WTC11 (cell line): ENCODE measurements around the gene CPTP.

Experiments
- CBFB ChIP-seq: sonication (generic); formaldehyde crosslinking; IDR thresholded peaks from 2 replicates; pipeline ENCODE4 v1.8.1; 2022; ENCODE audit warnings: mild to moderate bottlenecking, low read depth, missing genetic modification reagents
- CREB1 ChIP-seq: sonication (generic); formaldehyde crosslinking; IDR thresholded peaks from 2 replicates; pipeline ENCODE4 v1.8.0; 2023; ENCODE audit warnings: mild to moderate bottlenecking, missing genetic modification reagents
- ESRRA ChIP-seq: sonication (generic); formaldehyde crosslinking; IDR thresholded peaks from 2 replicates; pipeline ENCODE4 v1.8.1; 2022; ENCODE audit warnings: mild to moderate bottlenecking, missing genetic modification reagents, borderline replicate concordance
- GABPB1 ChIP-seq: sonication (generic); formaldehyde crosslinking; IDR thresholded peaks from 2 replicates; pipeline ENCODE4 v1.8.1; 2023; ENCODE audit warnings: mild to moderate bottlenecking, missing genetic modification reagents
- IRF2 ChIP-seq: sonication (generic); formaldehyde crosslinking; IDR thresholded peaks from 2 replicates; pipeline ENCODE4 v1.8.0; 2022; ENCODE audit warnings: low read depth, missing genetic modification reagents, borderline replicate concordance
- NR2C2 ChIP-seq: sonication (generic); formaldehyde crosslinking; IDR thresholded peaks from 2 replicates; pipeline ENCODE4 v1.8.0; 2022; ENCODE audit warnings: mild to moderate bottlenecking, missing genetic modification reagents
- NR3C1 ChIP-seq: sonication (generic); formaldehyde crosslinking; conservative IDR thresholded peaks from 2 replicates; pipeline ENCODE4 v1.8.1; 2023; ENCODE audit warnings: low read depth, mild to moderate bottlenecking, missing genetic modification reagents
- TEAD4 ChIP-seq: sonication (generic); formaldehyde crosslinking; IDR thresholded peaks from 2 replicates; pipeline ENCODE4 v1.8.0; 2022; ENCODE audit warnings: mild to moderate bottlenecking, missing genetic modification reagents
- TF ChIP-seq, protein P1 (sequence below): fragments of 200-600 bp; IDR thresholded peaks from 2 replicates; pipeline ENCODE4 v1.8.0; 2022; ENCODE audit warnings: antibody characterized with exemption
- TF ChIP-seq, protein P2 (sequence below): sonication (generic); formaldehyde crosslinking; IDR thresholded peaks from 2 replicates; pipeline ENCODE4 v1.8.1; 2023; ENCODE audit warnings: mild to moderate bottlenecking, missing genetic modification reagents

- TF ChIP-seq TEAD4 (no peak), CBFB (CRISPR knock-in tag) (no peak), ESRRA (CRISPR knock-in tag) (no peak), NR2C2 (no peak), CREB1 (no peak), IRF2 (CRISPR knock-in tag) (no peak), GABPB1 (CRISPR knock-in tag) (no peak), NR3C1 (CRISPR knock-in tag) (no peak)
- TF ChIP-seq, protein P1, sequence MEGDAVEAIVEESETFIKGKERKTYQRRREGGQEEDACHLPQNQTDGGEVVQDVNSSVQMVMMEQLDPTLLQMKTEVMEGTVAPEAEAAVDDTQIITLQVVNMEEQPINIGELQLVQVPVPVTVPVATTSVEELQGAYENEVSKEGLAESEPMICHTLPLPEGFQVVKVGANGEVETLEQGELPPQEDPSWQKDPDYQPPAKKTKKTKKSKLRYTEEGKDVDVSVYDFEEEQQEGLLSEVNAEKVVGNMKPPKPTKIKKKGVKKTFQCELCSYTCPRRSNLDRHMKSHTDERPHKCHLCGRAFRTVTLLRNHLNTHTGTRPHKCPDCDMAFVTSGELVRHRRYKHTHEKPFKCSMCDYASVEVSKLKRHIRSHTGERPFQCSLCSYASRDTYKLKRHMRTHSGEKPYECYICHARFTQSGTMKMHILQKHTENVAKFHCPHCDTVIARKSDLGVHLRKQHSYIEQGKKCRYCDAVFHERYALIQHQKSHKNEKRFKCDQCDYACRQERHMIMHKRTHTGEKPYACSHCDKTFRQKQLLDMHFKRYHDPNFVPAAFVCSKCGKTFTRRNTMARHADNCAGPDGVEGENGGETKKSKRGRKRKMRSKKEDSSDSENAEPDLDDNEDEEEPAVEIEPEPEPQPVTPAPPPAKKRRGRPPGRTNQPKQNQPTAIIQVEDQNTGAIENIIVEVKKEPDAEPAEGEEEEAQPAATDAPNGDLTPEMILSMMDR: no peak
- TF ChIP-seq, protein P2, sequence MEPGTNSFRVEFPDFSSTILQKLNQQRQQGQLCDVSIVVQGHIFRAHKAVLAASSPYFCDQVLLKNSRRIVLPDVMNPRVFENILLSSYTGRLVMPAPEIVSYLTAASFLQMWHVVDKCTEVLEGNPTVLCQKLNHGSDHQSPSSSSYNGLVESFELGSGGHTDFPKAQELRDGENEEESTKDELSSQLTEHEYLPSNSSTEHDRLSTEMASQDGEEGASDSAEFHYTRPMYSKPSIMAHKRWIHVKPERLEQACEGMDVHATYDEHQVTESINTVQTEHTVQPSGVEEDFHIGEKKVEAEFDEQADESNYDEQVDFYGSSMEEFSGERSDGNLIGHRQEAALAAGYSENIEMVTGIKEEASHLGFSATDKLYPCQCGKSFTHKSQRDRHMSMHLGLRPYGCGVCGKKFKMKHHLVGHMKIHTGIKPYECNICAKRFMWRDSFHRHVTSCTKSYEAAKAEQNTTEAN (CRISPR knock-in tag): no peak
Observed at GRCh38 chr1:1304331-1305299, 20.0 kb upstream of the CPTP start.
